ENCODE results near the gene TMPRSS4. TPM values are rescaled to one million over a fixed set of nuclear protein-coding genes. Genes with fewer than 3 reads are reported as not detected.
A peak's percentile ranks its signal among the peaks of the same experiment; 100 is the strongest.

Gene TMPRSS4
- total and polyA plus RNA-seq, 3 donors from 2014 or later, result 1.2 to 4.3 (median 1.3) TPM

DNA sequence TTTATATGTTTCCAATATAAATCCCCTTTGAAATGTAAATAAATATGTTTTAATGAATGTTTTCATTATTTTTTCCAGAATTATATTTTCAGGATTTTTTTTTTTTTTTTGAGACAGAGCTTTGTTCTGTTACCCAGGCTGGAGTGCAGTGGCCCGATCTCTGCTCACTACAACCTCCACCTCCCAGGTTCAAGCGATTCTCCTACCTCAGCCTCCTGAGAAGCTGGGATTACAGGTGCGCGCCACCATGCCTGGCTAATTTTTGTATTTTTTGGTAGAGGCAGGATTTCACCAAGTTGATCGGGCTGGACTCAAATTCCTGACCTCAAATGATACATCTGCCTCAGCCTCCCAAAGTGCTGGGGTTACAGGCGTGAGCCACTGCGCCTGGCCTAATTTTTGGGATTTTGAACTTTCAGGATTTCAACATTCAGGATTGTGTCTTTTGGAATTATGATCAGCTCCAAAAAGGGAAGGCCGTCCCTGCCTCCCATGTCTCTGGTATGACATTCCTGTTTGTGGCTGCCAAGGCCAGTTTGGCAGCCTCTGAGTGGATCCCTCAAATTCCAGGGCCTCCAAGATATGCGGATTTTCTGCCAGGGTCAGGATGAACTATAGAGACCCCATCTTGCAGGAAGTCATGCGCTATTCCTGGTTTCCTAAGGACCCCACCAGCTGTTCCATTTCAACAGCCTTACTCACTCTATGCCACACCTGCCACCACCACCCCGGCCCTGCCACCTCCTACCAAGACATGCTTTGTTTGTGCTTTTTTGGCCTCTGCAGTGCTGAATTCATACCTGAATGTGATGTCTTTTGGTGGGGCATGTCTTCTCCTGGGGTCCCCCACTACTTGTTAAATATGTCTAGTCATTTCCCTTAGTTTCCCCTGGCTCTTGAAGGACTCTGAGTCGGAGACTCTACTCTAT lies 21.9 kb upstream of the TMPRSS4 start:
- TF ChIP-seq POLR2A (IDR thresholded peaks at IDR 0.05), result no peak
- TF ChIP-seq, protein P1, sequence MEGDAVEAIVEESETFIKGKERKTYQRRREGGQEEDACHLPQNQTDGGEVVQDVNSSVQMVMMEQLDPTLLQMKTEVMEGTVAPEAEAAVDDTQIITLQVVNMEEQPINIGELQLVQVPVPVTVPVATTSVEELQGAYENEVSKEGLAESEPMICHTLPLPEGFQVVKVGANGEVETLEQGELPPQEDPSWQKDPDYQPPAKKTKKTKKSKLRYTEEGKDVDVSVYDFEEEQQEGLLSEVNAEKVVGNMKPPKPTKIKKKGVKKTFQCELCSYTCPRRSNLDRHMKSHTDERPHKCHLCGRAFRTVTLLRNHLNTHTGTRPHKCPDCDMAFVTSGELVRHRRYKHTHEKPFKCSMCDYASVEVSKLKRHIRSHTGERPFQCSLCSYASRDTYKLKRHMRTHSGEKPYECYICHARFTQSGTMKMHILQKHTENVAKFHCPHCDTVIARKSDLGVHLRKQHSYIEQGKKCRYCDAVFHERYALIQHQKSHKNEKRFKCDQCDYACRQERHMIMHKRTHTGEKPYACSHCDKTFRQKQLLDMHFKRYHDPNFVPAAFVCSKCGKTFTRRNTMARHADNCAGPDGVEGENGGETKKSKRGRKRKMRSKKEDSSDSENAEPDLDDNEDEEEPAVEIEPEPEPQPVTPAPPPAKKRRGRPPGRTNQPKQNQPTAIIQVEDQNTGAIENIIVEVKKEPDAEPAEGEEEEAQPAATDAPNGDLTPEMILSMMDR (IDR thresholded peaks at IDR 0.05), result no peak
- H3K4me1 ChIP-seq, result peaks cover 2% of the 10 kb centered on the region
- H3K9me3 ChIP-seq, result no peaks in the 10 kb centered on the region
- intact Hi-C loops (cut with DNase I; ENCODE audit: low total_unique reads), result loop anchor here (10.0 kb wide), 2 partner anchors 110 to 250 kb away; no protein-coding TSS in a partner anchor
- WGBS, 2 donors, result 75 to 88% methylated on average over 12 of the region's 12 CpGs
- H3K36me3 ChIP-seq (ENCODE audit: low read depth, missing control alignments), result no peaks in the 10 kb centered on the region
- no peak overlapping the region for H3K27ac ChIP-seq
- no peaks in the 10 kb centered on the region for H3K27me3 ChIP-seq
- peak; percentile 11 for DNase-seq
- H3K4me3 ChIP-seq, result no peak overlapping the region

DNA sequence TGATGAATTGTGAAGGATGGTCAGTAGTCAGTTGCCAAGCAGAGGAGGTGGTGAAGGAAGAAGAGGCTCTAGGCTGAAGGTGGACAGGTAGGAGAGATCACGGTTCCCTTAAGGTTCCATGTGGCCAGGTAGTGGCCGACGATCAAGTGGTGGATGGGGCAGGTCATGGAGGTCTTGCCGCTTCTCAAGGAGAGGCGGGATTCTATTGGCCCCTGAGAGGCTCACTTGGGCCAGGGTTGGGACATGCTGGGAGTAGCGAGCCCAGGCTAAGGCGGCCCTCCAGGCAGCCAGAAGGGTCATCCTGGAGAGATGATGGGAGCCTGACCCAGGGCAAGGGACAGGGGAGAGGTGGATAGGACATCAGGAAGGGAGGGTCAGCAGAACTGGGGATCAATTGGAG lies 20.9 kb upstream of the TMPRSS4 start:
- 94 to 98% methylated on average over 7 of the region's 7 CpGs for WGBS, 2 donors
- Histone ChIP-seq H3K4me1 (peaks cover 3% of the 10 kb centered on the region), H3K9me3 (no peaks in the 10 kb centered on the region), H3K27ac (no peak overlapping the region), H3K27me3 (no peaks in the 10 kb centered on the region), H3K36me3 (ENCODE audit: low read depth, missing control alignments) (no peaks in the 10 kb centered on the region), H3K4me3 (no peak overlapping the region)
- no peak for TF ChIP-seq POLR2A (IDR thresholded peaks at IDR 0.05)
- TF ChIP-seq, protein P1 (IDR thresholded peaks at IDR 0.05), result no peak
- peak; percentile 6 for DNase-seq
- intact Hi-C loops (cut with DNase I; ENCODE audit: low total_unique reads), result loop anchor here (10.0 kb wide), 2 partner anchors 111 to 251 kb away; no protein-coding TSS in a partner anchor

DNA sequence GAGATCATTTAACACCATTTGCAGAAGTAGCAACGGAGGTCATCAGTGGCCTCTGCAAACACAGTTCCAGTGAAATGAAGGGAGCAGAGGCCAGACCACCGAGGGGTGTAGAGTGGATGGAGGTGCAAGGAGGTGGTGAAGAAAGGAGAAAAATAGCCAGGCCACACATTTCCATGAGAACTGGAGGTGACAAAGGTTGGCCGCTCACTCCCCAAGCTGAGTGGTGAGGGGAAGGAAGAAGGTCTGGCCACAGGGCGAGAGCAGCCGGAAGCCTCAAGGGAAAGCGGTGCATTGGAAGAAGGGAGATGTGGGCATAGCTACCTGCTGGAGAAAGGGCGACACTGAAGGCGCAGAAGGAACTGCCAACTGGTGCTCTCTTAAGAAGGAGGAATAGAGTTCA lies 20.1 kb upstream of the TMPRSS4 start:
- Histone ChIP-seq H3K4me3 (no peak overlapping the region), H3K9me3 (no peaks in the 10 kb centered on the region), H3K36me3 (ENCODE audit: low read depth, missing control alignments) (no peaks in the 10 kb centered on the region), H3K4me1 (peaks cover 3% of the 10 kb centered on the region), H3K27ac (no peak overlapping the region), H3K27me3 (no peaks in the 10 kb centered on the region)
- DNase-seq, result peak; percentile 4
- intact Hi-C loops (cut with DNase I; ENCODE audit: low total_unique reads), result loop anchor here (10.0 kb wide), 2 partner anchors 112 to 252 kb away; no protein-coding TSS in a partner anchor
- 87 to 92% methylated on average over 8 of the region's 8 CpGs for WGBS, 2 donors
- TF ChIP-seq, protein P1 (IDR thresholded peaks at IDR 0.05), result no peak
- no peak for TF ChIP-seq POLR2A (IDR thresholded peaks at IDR 0.05)

DNA sequence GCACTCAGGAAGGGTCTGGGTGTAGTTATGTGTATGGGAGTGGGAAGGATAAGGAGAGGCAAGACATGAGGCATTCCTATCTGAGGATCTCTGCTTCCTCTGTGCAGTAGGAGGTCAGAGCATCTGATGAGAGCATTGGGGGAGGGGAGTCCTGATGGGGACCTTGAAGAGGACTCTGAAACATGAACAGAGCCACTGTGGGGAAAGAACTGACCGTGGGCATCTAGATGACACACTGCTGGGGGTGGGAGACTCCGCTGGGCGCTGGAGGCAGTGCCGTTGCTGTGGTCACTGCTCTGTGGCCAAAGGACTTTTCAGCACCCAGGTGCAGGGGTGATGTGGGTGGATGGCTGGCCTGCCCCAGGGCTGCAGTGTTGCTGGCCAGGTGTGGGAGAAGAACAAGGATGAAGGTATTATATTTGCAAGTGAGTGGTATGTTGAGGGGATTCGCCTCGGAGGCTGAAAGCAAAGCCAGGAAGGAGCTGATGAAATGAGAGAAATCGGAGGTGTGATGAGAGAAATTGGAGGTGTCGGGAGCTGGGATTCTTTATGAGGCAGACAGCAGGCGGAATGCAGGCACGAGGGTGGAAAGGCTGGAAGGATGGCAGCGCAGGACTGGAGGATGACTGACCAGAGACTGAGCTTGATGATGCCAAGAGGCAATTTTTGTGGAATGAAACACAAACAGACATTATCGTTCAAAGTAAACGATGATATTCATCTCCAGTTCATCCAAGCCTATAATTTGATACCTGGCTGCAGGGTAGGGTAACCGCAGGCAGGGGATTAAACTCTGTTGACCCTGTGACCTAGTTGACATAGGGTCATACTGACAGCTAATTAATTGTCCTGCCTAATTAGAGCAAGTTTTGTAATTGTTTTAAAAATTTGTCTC lies 19.4 kb upstream of the TMPRSS4 start:
- no peak for DNase-seq
- intact Hi-C loops (cut with DNase I; ENCODE audit: low total_unique reads), result loop anchor here (10.0 kb wide), 2 partner anchors 113 to 253 kb away; no protein-coding TSS in a partner anchor
- Histone ChIP-seq H3K27me3 (no peaks in the 10 kb centered on the region), H3K4me3 (no peak overlapping the region), H3K9me3 (no peaks in the 10 kb centered on the region), H3K4me1 (peaks cover 3% of the 10 kb centered on the region), H3K36me3 (ENCODE audit: low read depth, missing control alignments) (no peaks in the 10 kb centered on the region), H3K27ac (no peak overlapping the region)
- WGBS, 2 donors, result 84 to 89% methylated on average over 14 of the region's 14 CpGs
- no peak for TF ChIP-seq POLR2A (IDR thresholded peaks at IDR 0.05)
- TF ChIP-seq, protein P1 (IDR thresholded peaks at IDR 0.05), result no peak

Data from testis (tissue), 3 donors.